OCI-LY7 (cell line): ENCODE data around the gene RIIAD1. TPM values are rescaled to one million over a fixed set of nuclear protein-coding genes. Genes with fewer than 3 reads are reported as not detected.

Source experiments
- BruUV-seq: library from RNA; stranded (reverse); fragments of 400-500 nt; replicated peaks from 2 replicates; lab custom pipeline; 2021; lab: Mats Ljungman, UMichigan
- CTCF ChIA-PET: fragments of 300-600 bp; sonication (Branson Sonifier 250); formaldehyde crosslinking; loops from one replicate; lab custom pipeline; 2022; ENCODE audit warnings: antibody characterized with exemption; ENCODE audit not compliant: unreplicated experiment; lab: Charles Lee
- POLR2A ChIA-PET: fragments of 300-600 bp; sonication (Branson Sonifier 250); formaldehyde crosslinking; loops from one replicate; lab custom pipeline; 2022; ENCODE audit warnings: antibody characterized with exemption; lab: Charles Lee
- DNase-seq: peaks from one replicate; pipeline ENCODE4 v3.0.0-alpha.2; 2015; ENCODE audit warnings: low spot score
- H2AFZ ChIP-seq: fragments of 200-600 bp; sonication (generic), shearing (Covaris generic); 2 replicates; pipeline ENCODE4 v1.6.1; 2014; ENCODE audit warnings: mild to moderate bottlenecking, antibody characterized with exemption, low read length, moderate library complexity
- H3K27ac ChIP-seq: fragments of 200-600 bp; sonication (generic); 2 replicates; pipeline ENCODE4 v1.5.1; 2014; ENCODE audit warnings: mixed run types, low read depth, mild to moderate bottlenecking, moderate library complexity, low read length, inconsistent platforms; ENCODE audit not compliant: poor library complexity, severe bottlenecking
- H3K36me3 ChIP-seq: fragments of 200-600 bp; sonication (generic); 2 replicates; pipeline ENCODE4 v1.6.1; 2014; ENCODE audit warnings: mild to moderate bottlenecking, antibody characterized with exemption, low read length, moderate library complexity, mixed read lengths; ENCODE audit not compliant: insufficient read depth
- H3K4me1 ChIP-seq: fragments of 200-600 bp; sonication (generic); 2 replicates; pipeline ENCODE4 v1.5.1; 2014; ENCODE audit warnings: mild to moderate bottlenecking, low read length; ENCODE audit not compliant: insufficient read depth, poor library complexity, severe bottlenecking
- H3K4me2 ChIP-seq: fragments of 200-600 bp; sonication (generic); 2 replicates; pipeline ENCODE4 v1.6.1; 2014; ENCODE audit warnings: mild to moderate bottlenecking, low read length
- H3K4me3 ChIP-seq: fragments of 200-600 bp; sonication (generic); 2 replicates; pipeline ENCODE4 v1.5.1; 2014; ENCODE audit warnings: mild to moderate bottlenecking, low read depth, low read length; ENCODE audit not compliant: poor library complexity, severe bottlenecking
- H3K79me2 ChIP-seq: fragments of 200-600 bp; sonication (generic); 2 replicates; pipeline ENCODE4 v1.6.1; 2016; ENCODE audit warnings: low read depth, mild to moderate bottlenecking, low read length, moderate library complexity, mixed read lengths; ENCODE audit not compliant: insufficient read depth
- H3K9me2 ChIP-seq: fragments of 200-600 bp; sonication (generic); 2 replicates; pipeline ENCODE4 v1.6.1; 2016; ENCODE audit warnings: mild to moderate bottlenecking, low read length, mixed read lengths; ENCODE audit not compliant: insufficient read depth
- H3K9me3 ChIP-seq: fragments of 200-600 bp; sonication (generic); 2 replicates; pipeline ENCODE4 v1.6.1; 2014; ENCODE audit warnings: mild to moderate bottlenecking, mixed run types, low read length, mixed read lengths
- H4K20me1 ChIP-seq: fragments of 200-600 bp; sonication (generic); 2 replicates; pipeline ENCODE4 v1.6.1; 2014; ENCODE audit warnings: mild to moderate bottlenecking, antibody characterized with exemption, low read length, moderate library complexity, mixed read lengths; ENCODE audit not compliant: insufficient read depth
- CTCF ChIP-seq: fragments of 200-600 bp; sonication (generic); conservative IDR thresholded peaks from 2 replicates; pipeline ENCODE4 v1.5.1; 2014; ENCODE audit warnings: mild to moderate bottlenecking, antibody characterized with exemption, low read length, moderate library complexity, mixed read lengths
- EZH2phosphoT487 ChIP-seq: fragments of 200-600 bp; sonication (generic); IDR thresholded peaks from 2 replicates; pipeline ENCODE4 v1.6.1; 2018; ENCODE audit warnings: low read depth, borderline replicate concordance, mild to moderate bottlenecking, mixed run types, antibody characterized with exemption, low read length, moderate library complexity, mixed read lengths
- intact Hi-C: fragments of 100-400 bp; cut with micrococcal nuclease; formaldehyde crosslinking; loops from one replicate; pipeline ENCODE4 v1.10.0; 2022; ENCODE audit not compliant: unreplicated experiment
- total RNA-seq, 2 experiments: library from RNA; depleted of rRNA in 1 of 2; stranded (reverse); fragments of >200 nt in 1 of 2; shearing (Covaris generic) in 1 of 2; gene quantifications; 2 replicates each; pipeline ENCODE4 v1.2.3, GENCODE V29; 2014 to 2022

The RIIAD1 gene
- total RNA-seq, 2 experiments from 2014 or later = not detected

GRCh38 chr1:151702936-151703335, 18.4 kb upstream of the RIIAD1 start:
- TF ChIP-seq CTCF = no peak
- no peak for TF ChIP-seq EZH2phosphoT487
- H3K79me2 ChIP-seq = no peaks in the 10 kb centered on the region
- DNase-seq = no peak
- no TSS peak for BruUV-seq
- ChIA-PET CTCF (no interaction called here), POLR2A (no interaction called here)
- H3K36me3 ChIP-seq = peaks cover 17% of the 10 kb centered on the region; the same call in 1 of the 2 replicates
- H3K4me2 ChIP-seq = no peak overlapping the region
- intact Hi-C loops = no loop called here
- H3K9me3 ChIP-seq = no peaks in the 10 kb centered on the region
- H3K9me2 ChIP-seq = no peaks in the 10 kb centered on the region
- no peaks in the 10 kb centered on the region for H3K4me1 ChIP-seq
- no peak overlapping the region for H3K4me3 ChIP-seq
- H3K27ac ChIP-seq = no peak overlapping the region
- H2AFZ ChIP-seq = no peak overlapping the region
- no peaks in the 10 kb centered on the region for H4K20me1 ChIP-seq

GRCh38 chr1:151703813-151704212, 17.5 kb upstream of the RIIAD1 start:
- no peak for TF ChIP-seq CTCF
- TF ChIP-seq EZH2phosphoT487 = no peak
- Histone ChIP-seq H3K9me2 (no peaks in the 10 kb centered on the region), H3K27ac (no peak overlapping the region), H3K4me1 (no peaks in the 10 kb centered on the region), H3K4me2 (no peak overlapping the region), H3K4me3 (no peak overlapping the region), H4K20me1 (no peaks in the 10 kb centered on the region), H3K9me3 (no peaks in the 10 kb centered on the region), H3K36me3 (peaks cover 17% of the 10 kb centered on the region; the same call in 1 of the 2 replicates), H3K79me2 (no peaks in the 10 kb centered on the region), H2AFZ (no peak overlapping the region)
- BruUV-seq = no TSS peak
- DNase-seq = no peak
- POLR2A ChIA-PET = no interaction called here
- CTCF ChIA-PET = no interaction called here
- intact Hi-C loops = no loop called here

GRCh38 chr1:151704246-151704645, 17.1 kb upstream of the RIIAD1 start:
- DNase-seq = no peak
- BruUV-seq = no TSS peak
- H3K27ac ChIP-seq = no peak overlapping the region

More at GRCh38 chr1:151704246-151704645, 17.1 kb upstream of the RIIAD1 start:
- ChIA-PET POLR2A (no interaction called here), CTCF (no interaction called here)
- Histone ChIP-seq H3K4me2 (no peak overlapping the region), H4K20me1 (no peaks in the 10 kb centered on the region), H3K9me3 (no peaks in the 10 kb centered on the region), H3K36me3 (peaks cover 14% of the 10 kb centered on the region; the same call in 1 of the 2 replicates), H3K4me1 (no peaks in the 10 kb centered on the region), H2AFZ (no peak overlapping the region), H3K79me2 (no peaks in the 10 kb centered on the region), H3K4me3 (no peak overlapping the region), H3K9me2 (no peaks in the 10 kb centered on the region)
- TF ChIP-seq EZH2phosphoT487 = no peak
- TF ChIP-seq CTCF = no peak
- intact Hi-C loops = no loop called here
